NB4 (cell line): Measurements from ENCODE around the gene SMPDL3B.

Experiments used
- MYC ChIP-seq: IDR thresholded peaks from 2 replicates; pipeline ENCODE4 v1.6.1; 2011; ENCODE audit warnings: low read depth, low read length
- TF ChIP-seq, protein P1 (sequence below): IDR thresholded peaks from one replicate; pipeline ENCODE4 v1.5.1; 2012; ENCODE audit warnings: low read depth, low read length

DNA sequence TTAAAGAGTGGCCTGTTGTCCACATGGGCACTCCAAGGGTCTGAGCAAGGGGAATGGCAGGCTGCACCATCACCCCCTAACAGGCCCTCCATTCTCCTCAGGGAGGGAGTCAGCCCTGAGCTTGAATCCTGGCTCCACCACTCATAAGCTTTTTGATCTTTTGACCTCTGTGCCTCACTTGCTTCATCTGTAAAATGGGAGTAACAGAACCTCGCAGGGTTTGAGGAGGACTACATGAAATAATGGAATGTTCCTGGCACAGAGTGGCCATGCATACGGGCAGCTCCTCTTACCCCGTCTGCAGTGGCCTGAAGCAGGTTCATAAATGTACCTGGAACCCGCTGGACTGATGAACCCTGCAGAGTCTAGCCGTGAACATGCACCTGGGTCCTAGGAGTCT is 22.9 kb downstream of the SMPDL3B start:
- TF ChIP-seq, protein P1, sequence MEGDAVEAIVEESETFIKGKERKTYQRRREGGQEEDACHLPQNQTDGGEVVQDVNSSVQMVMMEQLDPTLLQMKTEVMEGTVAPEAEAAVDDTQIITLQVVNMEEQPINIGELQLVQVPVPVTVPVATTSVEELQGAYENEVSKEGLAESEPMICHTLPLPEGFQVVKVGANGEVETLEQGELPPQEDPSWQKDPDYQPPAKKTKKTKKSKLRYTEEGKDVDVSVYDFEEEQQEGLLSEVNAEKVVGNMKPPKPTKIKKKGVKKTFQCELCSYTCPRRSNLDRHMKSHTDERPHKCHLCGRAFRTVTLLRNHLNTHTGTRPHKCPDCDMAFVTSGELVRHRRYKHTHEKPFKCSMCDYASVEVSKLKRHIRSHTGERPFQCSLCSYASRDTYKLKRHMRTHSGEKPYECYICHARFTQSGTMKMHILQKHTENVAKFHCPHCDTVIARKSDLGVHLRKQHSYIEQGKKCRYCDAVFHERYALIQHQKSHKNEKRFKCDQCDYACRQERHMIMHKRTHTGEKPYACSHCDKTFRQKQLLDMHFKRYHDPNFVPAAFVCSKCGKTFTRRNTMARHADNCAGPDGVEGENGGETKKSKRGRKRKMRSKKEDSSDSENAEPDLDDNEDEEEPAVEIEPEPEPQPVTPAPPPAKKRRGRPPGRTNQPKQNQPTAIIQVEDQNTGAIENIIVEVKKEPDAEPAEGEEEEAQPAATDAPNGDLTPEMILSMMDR = no peak
- TF ChIP-seq MYC = no peak
